HG02763 (cell line): ENCODE results near the gene MARCHF10.
"Not testable (repeated sequence)": the region's sequence is repeated elsewhere in the genome, so short reads cannot be mapped to it uniquely, and the experiment has no call there.

Experiments used
- ATAC-seq: cut with Tn5 transposase; IDR thresholded peaks from one replicate; pipeline ENCODE4 v1.9.1; 2021; ENCODE audit warnings: mild to moderate bottlenecking, moderate library complexity; ENCODE audit not compliant: unreplicated experiment

The MARCHF10 gene

GRCh38 chr17:62807812-62808575 lies at the start of gene MARCHF10:
Gene MARCHF10 (minus strand): TSS chr17:62808314. CDS start chr17:62801735, 6,579 bp downstream.
- no peak for ATAC-seq

- ATAC-seq = no peak
Measured at GRCh38 chr17:62857526-62857925, 49.4 kb upstream of the MARCHF10 start.

- ATAC-seq = no peak
Measured at GRCh38 chr17:62856594-62856993, 48.5 kb upstream of the MARCHF10 start.

- ATAC-seq = no peak
Measured at GRCh38 chr17:62855156-62855555, 47.0 kb upstream of the MARCHF10 start.

- ATAC-seq = no peak
Measured at GRCh38 chr17:62854098-62854680, 46.1 kb upstream of the MARCHF10 start.

- no peak for ATAC-seq
Measured at GRCh38 chr17:62852195-62852594, 44.1 kb upstream of the MARCHF10 start.

- ATAC-seq = not testable (repeated sequence)
Measured at GRCh38 chr17:62849591-62850415, 41.7 kb upstream of the MARCHF10 start.

GRCh38 chr17:62848334-62848733 lies 40.2 kb upstream of the MARCHF10 start:
- no peak for ATAC-seq

GRCh38 chr17:62847426-62847825 lies 39.3 kb upstream of the MARCHF10 start:
- no peak for ATAC-seq

- no peak for ATAC-seq
Measured at GRCh38 chr17:62840871-62841270, 32.8 kb upstream of the MARCHF10 start.

- not testable (repeated sequence) for ATAC-seq
Measured at GRCh38 chr17:62833816-62834215, 25.7 kb upstream of the MARCHF10 start.

GRCh38 chr17:62832405-62832804 lies 24.3 kb upstream of the MARCHF10 start:
- ATAC-seq = no peak

- ATAC-seq = not testable (repeated sequence)
Measured at GRCh38 chr17:62831066-62831465, 23.0 kb upstream of the MARCHF10 start.

- no peak for ATAC-seq
Measured at GRCh38 chr17:62827746-62828485, 19.8 kb upstream of the MARCHF10 start.

GRCh38 chr17:62826956-62827355 lies 18.8 kb upstream of the MARCHF10 start:
- ATAC-seq = no peak

- no peak for ATAC-seq
Measured at GRCh38 chr17:62825182-62825581, 17.1 kb upstream of the MARCHF10 start.

- no peak for ATAC-seq
Measured at GRCh38 chr17:62824290-62825131, 16.4 kb upstream of the MARCHF10 start.

GRCh38 chr17:62823111-62823893 lies 15.2 kb upstream of the MARCHF10 start:
- ATAC-seq = no peak
